ENCODE measurements around the gene KLHL22.
"Not testable (repeated sequence)": the region's sequence is repeated elsewhere in the genome, so short reads cannot be mapped to it uniquely, and the experiment has no call there.

The KLHL22 gene

GRCh38 chr22:20401376-20402014, 94.1 kb downstream of the KLHL22 start:
- DNase-seq (ENCODE audit: low read depth in 2 of 2), result no peak

- no peak for DNase-seq (ENCODE audit: low read depth in 2 of 2)
Observed at GRCh38 chr22:20400606-20401375, 94.8 kb downstream of the KLHL22 start.

- no peak for DNase-seq (ENCODE audit: low read depth in 2 of 2)
Observed at GRCh38 chr22:20399866-20400605, 95.6 kb downstream of the KLHL22 start.

GRCh38 chr22:20398420-20398819, 97.2 kb downstream of the KLHL22 start:
- DNase-seq (ENCODE audit: low read depth in 2 of 2), result no peak

- no peak for DNase-seq (ENCODE audit: low read depth in 2 of 2)
Observed at GRCh38 chr22:20397498-20397897, 98.1 kb downstream of the KLHL22 start.

- no peak for DNase-seq (ENCODE audit: low read depth in 2 of 2)
Observed at GRCh38 chr22:20396639-20397038, 99.0 kb downstream of the KLHL22 start.

GRCh38 chr22:20395907-20396287, 99.7 kb downstream of the KLHL22 start:
- DNase-seq (ENCODE audit: low read depth in 2 of 2), result no peak

- no peak for DNase-seq (ENCODE audit: low read depth in 2 of 2)
Observed at GRCh38 chr22:20395181-20395906, 100.3 kb downstream of the KLHL22 start.

- peak; percentile 62 to 63 for DNase-seq (ENCODE audit: low read depth in 2 of 2)
Observed at GRCh38 chr22:20393705-20394476, 101.7 kb downstream of the KLHL22 start, which contains the start of gene ZNF74. TSS of gene ZNF74 (plus strand) at chr22:20394151. CDS start at chr22:20394629, 478 bp downstream.

GRCh38 chr22:20392983-20393704, 102.5 kb downstream of the KLHL22 start:
- no peak for DNase-seq (ENCODE audit: low read depth in 2 of 2)

- not testable (repeated sequence) for DNase-seq (ENCODE audit: low read depth in 2 of 2)
Observed at GRCh38 chr22:20392365-20392881, 103.2 kb downstream of the KLHL22 start.
